Mesenchymal stem cell (in vitro differentiated cells and primary cell): Measurements from ENCODE around the gene KCND2.

Experiments
- DNase-seq: peaks from one replicate; pipeline ENCODE4 v3.0.0-alpha.2; 2013
- H2AFZ ChIP-seq: one replicate; pipeline ENCODE4 v1.6.1; 2013; ENCODE audit warnings: low read depth, mild to moderate bottlenecking, control low read depth, inconsistent platforms, low read length, moderate library complexity
- H2AK5ac ChIP-seq: 2 replicates; pipeline ENCODE4 v1.6.1; 2013; ENCODE audit warnings: low read length, moderate library complexity, mild to moderate bottlenecking, inconsistent platforms; ENCODE audit not compliant: severe bottlenecking
- H2BK120ac ChIP-seq: one replicate; pipeline ENCODE4 v1.6.1; 2013; ENCODE audit warnings: low read depth, mild to moderate bottlenecking, inconsistent platforms, low read length, moderate library complexity
- H2BK12ac ChIP-seq, 2 experiments: one replicate each; pipeline ENCODE4 v1.6.1; 2013; ENCODE audit warnings: inconsistent platforms in 2 of 2, low read length in 2 of 2, mild to moderate bottlenecking in 2 of 2, moderate library complexity in 2 of 2, control low read depth in 1 of 2
- H2BK15ac ChIP-seq: one replicate; pipeline ENCODE4 v1.6.1; 2013; ENCODE audit warnings: mild to moderate bottlenecking, low read depth, inconsistent platforms; ENCODE audit not compliant: poor library complexity, severe bottlenecking
- H2BK5ac ChIP-seq: 2 replicates; pipeline ENCODE4 v1.6.1; 2013; ENCODE audit warnings: low read depth, mild to moderate bottlenecking, low read length, control low read depth, inconsistent platforms; ENCODE audit not compliant: poor library complexity, severe bottlenecking
- H3K14ac ChIP-seq, 2 experiments: one replicate each; pipeline ENCODE4 v1.6.1; 2013; ENCODE audit warnings: inconsistent platforms in 2 of 2, low read length in 2 of 2, control low read depth in 1 of 2, mild to moderate bottlenecking in 1 of 2, moderate library complexity in 1 of 2
- H3K18ac ChIP-seq, 2 experiments: one replicate each; pipeline ENCODE4 v1.6.1; 2013; ENCODE audit warnings: inconsistent platforms in 2 of 2, low read length in 2 of 2, control low read depth in 1 of 2, low read depth in 1 of 2, mild to moderate bottlenecking in 1 of 2
- H3K23ac ChIP-seq, 2 experiments: one replicate each; pipeline ENCODE4 v1.6.1; 2013; ENCODE audit warnings: inconsistent platforms in 2 of 2, low read length in 2 of 2, mild to moderate bottlenecking in 2 of 2, moderate library complexity in 2 of 2, control low read depth in 1 of 2
- H3K27ac ChIP-seq: 2 replicates; pipeline ENCODE4 v1.5.1; 2013; ENCODE audit warnings: mild to moderate bottlenecking, moderate library complexity, low read length, control low read depth, inconsistent platforms; ENCODE audit not compliant: poor library complexity, severe bottlenecking
- H3K27me3 ChIP-seq, 2 experiments: 2 replicates each; pipeline versions ENCODE4 v1.6.1 to v1.7.0; 2013; ENCODE audit warnings: low read length in 2 of 2, mild to moderate bottlenecking in 2 of 2, moderate library complexity in 2 of 2, control low read depth in 1 of 2, inconsistent platforms in 1 of 2; ENCODE audit not compliant: control insufficient read depth in 1 of 2, insufficient read depth in 1 of 2
- H3K36me3 ChIP-seq, 2 experiments: 2 replicates each; pipeline versions ENCODE4 v1.6.1 to v1.7.0; 2013; ENCODE audit warnings: low read length in 2 of 2, control low read depth in 1 of 2, inconsistent platforms in 1 of 2, low read depth in 1 of 2, mild to moderate bottlenecking in 1 of 2; ENCODE audit not compliant: insufficient read depth in 2 of 2, control insufficient read depth in 1 of 2
- H3K4ac ChIP-seq, 2 experiments: one replicate each; pipeline ENCODE4 v1.6.1; 2013; ENCODE audit warnings: inconsistent platforms in 2 of 2, low read length in 2 of 2, mild to moderate bottlenecking in 2 of 2, moderate library complexity in 2 of 2, control low read depth in 1 of 2, low read depth in 1 of 2
- H3K4me1 ChIP-seq: 2 replicates; pipeline ENCODE4 v1.6.1; 2013; ENCODE audit warnings: low read depth, low read length, control low read depth; ENCODE audit not compliant: control insufficient read depth, insufficient read depth
- H3K4me2 ChIP-seq: 2 replicates; pipeline ENCODE4 v1.6.1; 2013; ENCODE audit warnings: low read length, mild to moderate bottlenecking, inconsistent platforms; ENCODE audit not compliant: poor library complexity, severe bottlenecking
- H3K4me3 ChIP-seq, 2 experiments: 2 replicates each; pipeline versions ENCODE4 v1.5.1 to v1.7.0; 2013; ENCODE audit warnings: low read length in 2 of 2, mild to moderate bottlenecking in 2 of 2, control low read depth in 1 of 2, low read depth in 1 of 2; ENCODE audit not compliant: insufficient read depth in 1 of 2
- H3K79me1 ChIP-seq: replicated peaks from 2 replicates; pipeline ENCODE4 v1.6.1; 2013; ENCODE audit warnings: mild to moderate bottlenecking, control low read depth, low read length, inconsistent platforms; ENCODE audit not compliant: poor library complexity, severe bottlenecking
- H3K9ac ChIP-seq: 2 replicates; pipeline ENCODE4 v1.7.0; 2013; ENCODE audit warnings: mild to moderate bottlenecking, low read length, moderate library complexity
- H3K9me3 ChIP-seq: 2 replicates; pipeline ENCODE4 v1.7.0; 2013; ENCODE audit warnings: mild to moderate bottlenecking, low read length; ENCODE audit not compliant: control insufficient read depth
- H4K8ac ChIP-seq: one replicate; pipeline ENCODE4 v1.6.1; 2013; ENCODE audit warnings: inconsistent platforms, mild to moderate bottlenecking, low read length, moderate library complexity
- H4K91ac ChIP-seq: one replicate; pipeline ENCODE4 v1.6.1; 2013; ENCODE audit warnings: mild to moderate bottlenecking, low read length, inconsistent platforms
- WGBS: methylation state at CpG from one replicate; pipeline ENCODE4 v1.1.7; 2013; ENCODE audit warnings: mixed read lengths; 5-methylcytosine and 5-hydroxymethylcytosine counted together

The KCND2 gene

GRCh38 chr7:120600607-120601006, 327.6 kb downstream of the KCND2 start:
- Histone ChIP-seq H3K18ac (no peak overlapping the region), H2BK5ac (no peak overlapping the region), H3K79me1 (no peaks in the 10 kb centered on the region), H4K91ac (no peak overlapping the region), H2AFZ (no peak overlapping the region), H3K36me3 (no peaks in the 10 kb centered on the region), H3K27me3 (no peaks in the 10 kb centered on the region), H3K23ac (no peak overlapping the region), H3K27ac (no peak overlapping the region), H3K4ac (no peak overlapping the region), H3K4me2 (no peak overlapping the region), H2BK12ac (no peak overlapping the region), H2BK120ac (no peak overlapping the region), H2BK15ac (no peak overlapping the region), H3K9me3 (no peaks in the 10 kb centered on the region), H3K9ac (no peak overlapping the region), H3K4me3 (no peak overlapping the region), H4K8ac (no peak overlapping the region), H3K14ac (no peak overlapping the region), H3K4me1 (no peaks in the 10 kb centered on the region), H2AK5ac (no peak overlapping the region)
- DNase-seq: no peak
- WGBS: no CpG with 5 or more reads among the region's 1 CpG

GRCh38 chr7:120603366-120603765, 330.4 kb downstream of the KCND2 start:
- no peak overlapping the region for H3K4me3 ChIP-seq
- H4K8ac ChIP-seq: no peak overlapping the region
- H3K4me2 ChIP-seq: no peak overlapping the region
- no peak overlapping the region for H2BK12ac ChIP-seq
- H2AK5ac ChIP-seq: no peak overlapping the region
- H3K79me1 ChIP-seq: no peaks in the 10 kb centered on the region
- no peaks in the 10 kb centered on the region for H3K9me3 ChIP-seq
- H2AFZ ChIP-seq: no peak overlapping the region
- no peak overlapping the region for H2BK120ac ChIP-seq
- H3K14ac ChIP-seq: no peak overlapping the region
- no peak overlapping the region for H3K18ac ChIP-seq
- no peak overlapping the region for H3K9ac ChIP-seq
- H3K36me3 ChIP-seq: no peaks in the 10 kb centered on the region
- H4K91ac ChIP-seq: no peak overlapping the region
- H3K23ac ChIP-seq: no peak overlapping the region
- DNase-seq: no peak
- H3K4me1 ChIP-seq: no peaks in the 10 kb centered on the region
- H3K27ac ChIP-seq: no peak overlapping the region
- H3K27me3 ChIP-seq: no peaks in the 10 kb centered on the region
- H3K4ac ChIP-seq: no peak overlapping the region
- H2BK5ac ChIP-seq: no peak overlapping the region
- H2BK15ac ChIP-seq: no peak overlapping the region

- Histone ChIP-seq H3K4me3 (no peak overlapping the region), H2BK15ac (no peak overlapping the region), H4K8ac (no peak overlapping the region), H2BK120ac (no peak overlapping the region), H3K4me1 (no peaks in the 10 kb centered on the region), H3K9me3 (no peaks in the 10 kb centered on the region), H3K27ac (no peak overlapping the region), H3K36me3 (no peaks in the 10 kb centered on the region), H2BK12ac (no peak overlapping the region), H3K18ac (no peak overlapping the region), H3K9ac (no peak overlapping the region), H2AFZ (no peak overlapping the region), H4K91ac (no peak overlapping the region), H3K23ac (no peak overlapping the region), H3K4me2 (no peak overlapping the region), H3K27me3 (no peaks in the 10 kb centered on the region), H2AK5ac (no peak overlapping the region), H3K14ac (no peak overlapping the region), H3K79me1 (no peaks in the 10 kb centered on the region), H3K4ac (no peak overlapping the region), H2BK5ac (no peak overlapping the region)
- WGBS: 84% methylated on average over 6 of the region's 7 CpGs
- DNase-seq: no peak
These were observed 336.3 kb downstream of the KCND2 start for GRCh38 chr7:120609136-120609753.

- no peak overlapping the region for H3K9ac ChIP-seq
- no peak overlapping the region for H3K23ac ChIP-seq
- H3K79me1 ChIP-seq: no peaks in the 10 kb centered on the region
- no peak overlapping the region for H2BK120ac ChIP-seq
- no peak overlapping the region for H2AK5ac ChIP-seq
- H3K4me3 ChIP-seq: peak overlapping the region in 1 of 2 experiments; percentile 7
- H3K36me3 ChIP-seq: no peaks in the 10 kb centered on the region
- no peaks in the 10 kb centered on the region for H3K27me3 ChIP-seq
- no peak overlapping the region for H3K4ac ChIP-seq
- H3K4me1 ChIP-seq: no peaks in the 10 kb centered on the region
- no peak overlapping the region for H2BK12ac ChIP-seq
- no peak overlapping the region for H2BK15ac ChIP-seq
- H2BK5ac ChIP-seq: no peak overlapping the region
- no peak overlapping the region for H3K14ac ChIP-seq
- H4K8ac ChIP-seq: no peak overlapping the region
- no peak overlapping the region for H2AFZ ChIP-seq
- no peak overlapping the region for H3K27ac ChIP-seq
- no peaks in the 10 kb centered on the region for H3K9me3 ChIP-seq
- no peak overlapping the region for H4K91ac ChIP-seq
- H3K18ac ChIP-seq: no peak overlapping the region
- no peak overlapping the region for H3K4me2 ChIP-seq
- no peak for DNase-seq
- no CpG with 5 or more reads among the region's 1 CpG for WGBS
These were observed 339.0 kb downstream of the KCND2 start for GRCh38 chr7:120611975-120612374.
